IMR-90 (cell line): ENCODE data around the gene CDC42EP3. TPM values are rescaled to one million over a fixed set of nuclear protein-coding genes. Genes with fewer than 3 reads are reported as not detected.
A peak's percentile ranks its signal among the peaks of the same experiment; 100 is the strongest.

Experiments
- ATAC-seq: fragments of 200-7000 bp; cut with Tn5 transposase; 2 replicates; pipeline ENCODE4 v1.9.1; 2020; ENCODE audit warnings: low read depth, mild to moderate bottlenecking, moderate library complexity
- BruUV-seq: library from RNA; stranded (reverse); fragments of 400-500 nt; replicated peaks from 2 replicates; lab custom pipeline; 2021; lab: Mats Ljungman, UMichigan
- CTCF ChIA-PET: fragments of 300-600 bp; formaldehyde crosslinking; extraction: SDS; loops from one replicate; lab custom pipeline; 2021; ENCODE audit warnings: antibody characterized with exemption; lab: Yijun Ruan, JAX
- POLR2A ChIA-PET: fragments of 300-600 bp; sonication (Branson Sonifier 250); formaldehyde crosslinking; loops from one replicate; lab custom pipeline; 2022; ENCODE audit warnings: antibody characterized with exemption; ENCODE audit not compliant: unreplicated experiment; lab: Charles Lee
- DNase-seq: peaks from one replicate; pipeline ENCODE4 v3.0.0; 2013
- H2AFZ ChIP-seq: replicated peaks from 2 replicates; pipeline ENCODE3; 2013; ENCODE audit warnings: low read length, mild to moderate bottlenecking; ENCODE audit not compliant: poor library complexity
- H2AK5ac ChIP-seq: 2 replicates; pipeline ENCODE4 v1.6.1; 2013; ENCODE audit warnings: low read depth, low read length, inconsistent platforms
- H2AK9ac ChIP-seq: replicated peaks from 2 replicates; pipeline ENCODE3; 2013; ENCODE audit warnings: mild to moderate bottlenecking, low read depth, low read length, moderate library complexity; ENCODE audit not compliant: poor library complexity
- H2BK120ac ChIP-seq: 2 replicates; pipeline ENCODE4 v1.6.1; 2013; ENCODE audit warnings: low read depth, low read length, inconsistent platforms
- H2BK15ac ChIP-seq: 3 replicates; pipeline ENCODE4 v1.6.1; 2013; ENCODE audit warnings: low read depth, low read length, inconsistent platforms
- H2BK20ac ChIP-seq: 2 replicates; pipeline ENCODE4 v1.6.1; 2013; ENCODE audit warnings: low read depth, mild to moderate bottlenecking, inconsistent platforms, low read length, moderate library complexity
- H2BK5ac ChIP-seq: 2 replicates; pipeline ENCODE4 v1.6.1; 2013; ENCODE audit warnings: mild to moderate bottlenecking, low read depth, low read length, inconsistent platforms; ENCODE audit not compliant: poor library complexity, severe bottlenecking
- H3K14ac ChIP-seq: replicated peaks from 2 replicates; pipeline ENCODE4 v1.6.1; 2013; ENCODE audit warnings: low read depth, low read length, inconsistent platforms
- H3K18ac ChIP-seq: 2 replicates; pipeline ENCODE4 v1.6.1; 2013; ENCODE audit warnings: low read depth, low read length, control low read depth
- H3K23ac ChIP-seq: 2 replicates; pipeline ENCODE4 v1.6.1; 2013; ENCODE audit warnings: low read depth, low read length, inconsistent platforms
- H3K27ac ChIP-seq: 2 replicates; pipeline ENCODE4 v1.5.1; 2013; ENCODE audit warnings: mild to moderate bottlenecking, control low read depth, low read length; ENCODE audit not compliant: insufficient read depth
- H3K27me3 ChIP-seq: 2 replicates; pipeline ENCODE4 v1.6.1; 2013; ENCODE audit warnings: low read length; ENCODE audit not compliant: control insufficient read depth, insufficient read depth
- H3K36me3 ChIP-seq: 2 replicates; pipeline ENCODE4 v1.6.1; 2013; ENCODE audit warnings: low read length, mixed read lengths; ENCODE audit not compliant: control insufficient read depth, insufficient read depth
- H3K4ac ChIP-seq: 2 replicates; pipeline ENCODE4 v1.6.1; 2013; ENCODE audit warnings: low read depth, low read length, inconsistent platforms
- H3K4me1 ChIP-seq: 2 replicates; pipeline ENCODE4 v1.6.1; 2013; ENCODE audit warnings: low read length, mixed read lengths; ENCODE audit not compliant: control insufficient read depth, insufficient read depth
- H3K4me2 ChIP-seq: 2 replicates; pipeline ENCODE4 v1.6.1; 2013; ENCODE audit warnings: low read depth, mild to moderate bottlenecking, control low read depth, low read length, moderate library complexity
- H3K4me3 ChIP-seq: 2 replicates; pipeline ENCODE4 v1.5.1; 2013; ENCODE audit warnings: low read depth, mild to moderate bottlenecking, control low read depth, low read length, moderate library complexity; ENCODE audit not compliant: insufficient read depth
- H3K56ac ChIP-seq: 2 replicates; pipeline ENCODE4 v1.6.1; 2013; ENCODE audit warnings: low read length, inconsistent platforms; ENCODE audit not compliant: insufficient read depth; ENCODE audit errors: extremely low read depth
- H3K79me1 ChIP-seq, 2 experiments: 2 replicates each; pipeline ENCODE4 v1.6.1; 2013; ENCODE audit warnings: low read length in 2 of 2, inconsistent platforms in 1 of 2, low read depth in 1 of 2
- H3K9ac ChIP-seq: 2 replicates; pipeline ENCODE4 v1.6.1; 2013; ENCODE audit warnings: low read depth, low read length, control low read depth
- H3K9me1 ChIP-seq: 2 replicates; pipeline ENCODE4 v1.6.1; 2013; ENCODE audit warnings: low read length, inconsistent platforms; ENCODE audit not compliant: insufficient read depth
- H3K9me3 ChIP-seq: 2 replicates; pipeline ENCODE4 v1.6.1; 2013; ENCODE audit warnings: low read length; ENCODE audit not compliant: control insufficient read depth, insufficient read depth
- H4K20me1 ChIP-seq: 2 replicates; pipeline ENCODE4 v1.6.1; 2013; ENCODE audit warnings: low read length, inconsistent platforms; ENCODE audit not compliant: insufficient read depth
- H4K5ac ChIP-seq: 2 replicates; pipeline ENCODE4 v1.6.1; 2013; ENCODE audit warnings: mild to moderate bottlenecking, low read depth, low read length, control low read depth
- H4K8ac ChIP-seq, 2 experiments: 2 replicates each; pipeline ENCODE4 v1.6.1; 2013; ENCODE audit warnings: low read depth in 2 of 2, low read length in 2 of 2, control low read depth in 1 of 2, inconsistent platforms in 1 of 2
- H4K91ac ChIP-seq: 2 replicates; pipeline ENCODE4 v1.6.1; 2013; ENCODE audit warnings: low read depth, low read length, inconsistent platforms; ENCODE audit not compliant: insufficient read depth
- CHD1 ChIP-seq: IDR thresholded peaks from 2 replicates; pipeline ENCODE4 v1.6.1; 2012; ENCODE audit warnings: low read depth, low read length, improper control_type of control experiment
- FOS ChIP-seq: fragments of 150-350 bp; IDR thresholded peaks from 2 replicates; pipeline ENCODE4 v1.6.1; 2016; ENCODE audit warnings: low read depth, low read length
- MAZ ChIP-seq: IDR thresholded peaks from 2 replicates; pipeline ENCODE4 v1.6.1; 2012; ENCODE audit warnings: low read depth, mild to moderate bottlenecking, low read length, improper control_type of control experiment, moderate library complexity, borderline replicate concordance
- NFE2L2 ChIP-seq: fragments of 150-350 bp; IDR thresholded peaks from 2 replicates; pipeline ENCODE4 v1.6.1; 2016; ENCODE audit warnings: low read depth, mild to moderate bottlenecking, low read length
- RCOR1 ChIP-seq: IDR thresholded peaks from 2 replicates; pipeline ENCODE4 v1.6.1; 2012; ENCODE audit warnings: mild to moderate bottlenecking, low read length, improper control_type of control experiment; ENCODE audit not compliant: insufficient replicate concordance
- RFX5 ChIP-seq: IDR thresholded peaks from 2 replicates; pipeline ENCODE4 v1.8.0; 2012; ENCODE audit warnings: low read depth, mild to moderate bottlenecking, low read length, moderate library complexity
- WGBS, 2 experiments: methylation state at CpG; one replicate each; pipeline versions ENCODE4 v1.1.5 to v1.1.7; 2013; ENCODE audit warnings: missing lambda C conversion rate in 2 of 2; ENCODE audit not compliant: insufficient read length in 1 of 2; ENCODE audit errors: extremely low coverage in 2 of 2; 5-methylcytosine and 5-hydroxymethylcytosine counted together
- dilution Hi-C: fragments of 300-500 bp; cut with HindIII; formaldehyde crosslinking; loops from one replicate; pipeline ENCODE4 v1.14.3; 2018; ENCODE audit warnings: low sequenced_read_pairs; ENCODE audit not compliant: unreplicated experiment
- in situ Hi-C: fragments of 300-500 bp; cut with MboI; formaldehyde crosslinking; loops from 3 replicates; pipeline ENCODE4 v1.14.3; 2019; ENCODE audit warnings: low sequenced_read_pairs, inconsistent platforms, mixed read lengths
- intact Hi-C: fragments of 100-400 bp; cut with micrococcal nuclease; formaldehyde crosslinking; loops from 2 replicates; pipeline ENCODE4 v1.10.0; 2022
- polyA plus RNA-seq, 3 experiments: library from polyadenylated mRNA; depleted of rRNA; stranded (reverse); fragments of >200 nt; gene quantifications; 2 replicates each; pipeline ENCODE4 v1.2.3, GENCODE V29; 2012; ENCODE audit warnings: low replicate concordance in 1 of 3
- total RNA-seq: library from RNA; depleted of rRNA; stranded (reverse); fragments of >200 nt; gene quantifications from 2 replicates; pipeline ENCODE4 v1.2.3, GENCODE V29; 2012
- TF ChIP-seq, protein P1 (sequence below): fragments of 150-350 bp; IDR thresholded peaks from 2 replicates; pipeline ENCODE4 v1.6.1; 2016; ENCODE audit warnings: low read depth, mild to moderate bottlenecking, low read length, moderate library complexity, borderline replicate concordance
- TF ChIP-seq, protein P2 (sequence below): conservative IDR thresholded peaks from 2 replicates; pipeline ENCODE4 v1.5.1; 2012; ENCODE audit warnings: mild to moderate bottlenecking, low read depth, low read length, improper control_type of control experiment

CDC42EP3 gene
- total and polyA plus RNA-seq, 2 of the 4 experiments (the other 2 are of a cell fraction): 167 to 193 TPM

GRCh38 chr2:37698931-37699481 lies 27.6 kb upstream of the CDC42EP3 start:
- Histone ChIP-seq H3K18ac (peak overlapping the region; percentile 89), H2AFZ (no peak overlapping the region), H3K9ac (peak overlapping the region; percentile 50), H4K91ac (peak overlapping the region; percentile 93), H3K27ac (peak overlapping the region; percentile 80), H4K20me1 (no peaks in the 10 kb centered on the region), H3K56ac (peak overlapping the region; percentile 83; the same call in 1 of the 2 replicates), H3K4me2 (peak overlapping the region; percentile 73; the same call in 1 of the 2 replicates), H4K5ac (peak overlapping the region; percentile 81), H2BK20ac (peak overlapping the region; percentile 98), H3K4me3 (no peak overlapping the region), H3K27me3 (no peaks in the 10 kb centered on the region), H3K23ac (peak overlapping the region; percentile 94), H4K8ac (peak overlapping the region; percentile 52 to 76), H3K9me3 (no peaks in the 10 kb centered on the region), H3K9me1 (peaks cover 10% of the 10 kb centered on the region), H2BK120ac (peak overlapping the region; percentile 94), H3K36me3 (no peaks in the 10 kb centered on the region), H2AK9ac (peak overlapping the region; percentile 0), H2BK5ac (peak overlapping the region; percentile 92), H2AK5ac (peak overlapping the region; percentile 90), H3K4ac (peak overlapping the region; percentile 99), H3K79me1 (peaks cover 5 to 11% of the 10 kb centered on the region in 2 experiments; a peak in 3 of 4 replicates), H3K14ac (peak overlapping the region; percentile 99), H3K4me1 (peaks cover 9% of the 10 kb centered on the region), H2BK15ac (peak overlapping the region; percentile 100)
- POLR2A ChIA-PET: interaction anchor here (0.5 to 1.3 kb wide), 3 partner anchors 13 to 27 kb away, joined by 3 to 8 read pairs (median 4); no protein-coding TSS in a partner anchor
- no TSS peak for BruUV-seq
- no CpG with 5 or more reads among the region's 2 CpGs for WGBS, 2 experiments
- intact Hi-C loops (no loop called here), in situ Hi-C loops (no loop called here), dilution Hi-C loops (no loop called here)
- peak; percentile 89 for ATAC-seq
- peak; percentile 73 for DNase-seq
- TF ChIP-seq MAZ (no peak), FOS (no peak), NFE2L2 (no peak), CHD1 (no peak), RCOR1 (no peak), RFX5 (no peak)
- TF ChIP-seq, protein P1, sequence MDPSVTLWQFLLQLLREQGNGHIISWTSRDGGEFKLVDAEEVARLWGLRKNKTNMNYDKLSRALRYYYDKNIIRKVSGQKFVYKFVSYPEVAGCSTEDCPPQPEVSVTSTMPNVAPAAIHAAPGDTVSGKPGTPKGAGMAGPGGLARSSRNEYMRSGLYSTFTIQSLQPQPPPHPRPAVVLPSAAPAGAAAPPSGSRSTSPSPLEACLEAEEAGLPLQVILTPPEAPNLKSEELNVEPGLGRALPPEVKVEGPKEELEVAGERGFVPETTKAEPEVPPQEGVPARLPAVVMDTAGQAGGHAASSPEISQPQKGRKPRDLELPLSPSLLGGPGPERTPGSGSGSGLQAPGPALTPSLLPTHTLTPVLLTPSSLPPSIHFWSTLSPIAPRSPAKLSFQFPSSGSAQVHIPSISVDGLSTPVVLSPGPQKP: no peak
- TF ChIP-seq, protein P2, sequence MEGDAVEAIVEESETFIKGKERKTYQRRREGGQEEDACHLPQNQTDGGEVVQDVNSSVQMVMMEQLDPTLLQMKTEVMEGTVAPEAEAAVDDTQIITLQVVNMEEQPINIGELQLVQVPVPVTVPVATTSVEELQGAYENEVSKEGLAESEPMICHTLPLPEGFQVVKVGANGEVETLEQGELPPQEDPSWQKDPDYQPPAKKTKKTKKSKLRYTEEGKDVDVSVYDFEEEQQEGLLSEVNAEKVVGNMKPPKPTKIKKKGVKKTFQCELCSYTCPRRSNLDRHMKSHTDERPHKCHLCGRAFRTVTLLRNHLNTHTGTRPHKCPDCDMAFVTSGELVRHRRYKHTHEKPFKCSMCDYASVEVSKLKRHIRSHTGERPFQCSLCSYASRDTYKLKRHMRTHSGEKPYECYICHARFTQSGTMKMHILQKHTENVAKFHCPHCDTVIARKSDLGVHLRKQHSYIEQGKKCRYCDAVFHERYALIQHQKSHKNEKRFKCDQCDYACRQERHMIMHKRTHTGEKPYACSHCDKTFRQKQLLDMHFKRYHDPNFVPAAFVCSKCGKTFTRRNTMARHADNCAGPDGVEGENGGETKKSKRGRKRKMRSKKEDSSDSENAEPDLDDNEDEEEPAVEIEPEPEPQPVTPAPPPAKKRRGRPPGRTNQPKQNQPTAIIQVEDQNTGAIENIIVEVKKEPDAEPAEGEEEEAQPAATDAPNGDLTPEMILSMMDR: no peak
- CTCF ChIA-PET: interaction anchor here (1.0 to 1.1 kb wide), 2 partner anchors 9 to 14 kb away, joined by 3 read pairs; no protein-coding TSS in a partner anchor
